ENCODE measurements around the gene OR10AG1.

DNA sequence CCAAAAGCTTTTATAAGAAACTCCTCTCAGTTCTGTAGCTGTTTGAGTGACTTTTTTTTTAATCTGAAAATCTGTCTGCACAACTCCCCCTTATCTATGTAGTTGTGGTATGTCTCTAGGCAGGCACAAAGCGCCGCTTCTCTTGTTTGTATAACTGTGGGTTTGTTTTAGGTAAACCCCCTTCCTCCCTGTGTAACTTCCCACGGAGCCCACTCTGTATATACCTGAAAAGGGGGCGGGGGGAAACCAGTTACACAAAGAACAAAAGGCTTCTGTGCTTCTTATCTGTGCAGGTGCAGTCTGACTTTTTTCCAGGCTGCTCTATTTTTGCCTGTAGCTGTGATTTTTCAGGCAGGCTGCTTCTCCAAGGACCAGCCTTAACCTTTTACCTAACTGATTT, 13.2 kb downstream of the OR10AG1 start:
- TF ChIP-seq POLR2A (IDR thresholded peaks at IDR 0.05) (no peak), EP300 (IDR thresholded peaks at IDR 0.05; ENCODE audit: low read depth) (no peak)
